ENCODE results near the gene SARDH. TPM values are rescaled to one million over a fixed set of nuclear protein-coding genes. Genes with fewer than 3 reads are reported as not detected.

The SARDH gene
- total RNA-seq, 6 experiments from 2014 or later: 67.3 to 183 (median 101) TPM

GRCh38 chr9:133707763-133708245, 30.3 kb downstream of the SARDH start:
- Histone ChIP-seq H3K27me3 (no peaks in the 10 kb centered on the region), H3K4me3 (no peak overlapping the region), H3K9me3 (no peaks in the 10 kb centered on the region), H3K4me1 (no peaks in the 10 kb centered on the region), H3K27ac (peak overlapping the region in 1 of 3 donors; percentile 28), H3K36me3 (peaks cover 0 to 42% (median 16%) of the 10 kb centered on the region in 4 donors)
- peak in 2 of 3 donors; percentile 13 to 50 for DNase-seq
- intact Hi-C loops (cut with DNase I): no loop called here
- ATAC-seq: no peak
- WGBS (ENCODE audit: insufficient coverage, low coverage, low lambda C conversion rate, missing lambda C conversion rate): 82% methylated on average over 4 of the region's 15 CpGs
- no peak for TF ChIP-seq CTCF (IDR thresholded peaks at IDR 0.05)
- no peak for TF ChIP-seq POLR2A (IDR thresholded peaks at IDR 0.05)

GRCh38 chr9:133707065-133707762, 30.9 kb downstream of the SARDH start:
- DNase-seq (peak in 1 of 3 donors; percentile 11), ATAC-seq (no peak)
- intact Hi-C loops (cut with DNase I): no loop called here
- no peak for TF ChIP-seq CTCF (IDR thresholded peaks at IDR 0.05)
- no peak for TF ChIP-seq POLR2A (IDR thresholded peaks at IDR 0.05)
- Histone ChIP-seq H3K27ac (peak overlapping the region in 1 of 3 donors; percentile 28), H3K4me1 (no peaks in the 10 kb centered on the region), H3K9me3 (no peaks in the 10 kb centered on the region), H3K27me3 (no peaks in the 10 kb centered on the region), H3K4me3 (no peak overlapping the region), H3K36me3 (peaks cover 0 to 41% (median 15%) of the 10 kb centered on the region in 4 donors)
- WGBS (ENCODE audit: insufficient coverage, low coverage, low lambda C conversion rate, missing lambda C conversion rate): 78% methylated on average over 7 of the region's 17 CpGs

DNA sequence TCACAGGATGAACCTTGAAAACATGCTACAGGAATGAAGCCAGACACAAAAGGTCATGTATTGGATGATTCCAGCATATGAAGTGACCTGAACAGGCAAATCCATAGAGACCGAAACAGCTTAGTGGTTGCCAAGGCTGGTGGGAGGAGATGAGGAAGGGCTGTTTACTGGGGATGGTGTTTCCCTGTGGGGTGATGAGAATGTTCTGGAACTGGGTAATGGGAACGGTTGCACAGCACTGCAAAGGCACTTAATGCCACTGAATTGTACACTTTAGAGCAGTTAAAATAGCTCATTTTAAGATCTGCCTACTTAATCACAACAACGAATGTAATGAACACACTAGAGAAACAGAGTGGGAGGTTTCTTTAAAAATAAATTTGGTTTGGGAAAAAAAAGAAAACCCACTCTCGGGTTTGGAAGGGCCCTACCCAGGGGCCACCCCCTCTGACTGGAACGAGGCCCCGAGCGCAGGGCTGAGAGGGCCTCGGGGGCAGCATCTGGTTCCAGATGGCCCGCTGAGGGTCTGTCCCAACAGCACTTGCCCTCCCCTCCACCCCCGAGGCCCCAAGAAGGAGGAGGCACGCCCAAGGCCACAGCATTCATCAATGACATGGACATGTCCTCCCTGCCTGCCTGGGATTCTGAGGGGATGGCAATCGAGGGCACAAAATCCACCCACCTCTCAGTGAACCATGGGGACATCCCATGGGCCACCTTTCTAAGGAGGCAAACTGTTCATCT, 31.7 kb downstream of the SARDH start:
- Histone ChIP-seq H3K27me3 (no peaks in the 10 kb centered on the region), H3K36me3 (peaks cover 0 to 42% (median 15%) of the 10 kb centered on the region in 4 donors), H3K4me1 (no peaks in the 10 kb centered on the region), H3K9me3 (no peaks in the 10 kb centered on the region), H3K4me3 (no peak overlapping the region), H3K27ac (no peak overlapping the region)
- TF ChIP-seq POLR2A (IDR thresholded peaks at IDR 0.05) (no peak), CTCF (IDR thresholded peaks at IDR 0.05) (no peak)
- 70% methylated on average over 9 of the region's 12 CpGs for WGBS (ENCODE audit: insufficient coverage, low coverage, low lambda C conversion rate, missing lambda C conversion rate)
- peak in 2 of 3 donors; percentile 9 to 52 for DNase-seq
- no peak for ATAC-seq
- intact Hi-C loops (cut with DNase I): no loop called here

- Histone ChIP-seq H3K4me3 (no peak overlapping the region), H3K36me3 (peaks cover 0 to 43% (median 11%) of the 10 kb centered on the region in 4 donors), H3K9me3 (no peaks in the 10 kb centered on the region), H3K27me3 (no peaks in the 10 kb centered on the region), H3K27ac (no peak overlapping the region), H3K4me1 (no peaks in the 10 kb centered on the region)
- TF ChIP-seq POLR2A (IDR thresholded peaks at IDR 0.05) (no peak), CTCF (IDR thresholded peaks at IDR 0.05) (no peak)
- ATAC-seq (no peak), DNase-seq (peak in 1 of 3 donors; percentile 5)
- intact Hi-C loops (cut with DNase I): no loop called here
- WGBS (ENCODE audit: insufficient coverage, low coverage, low lambda C conversion rate, missing lambda C conversion rate): 100% methylated on average over 2 of the region's 10 CpGs
Measured at GRCh38 chr9:133705576-133705975, 32.6 kb downstream of the SARDH start.

All from right lobe of liver (tissue), 6 donors.